Sigmoid colon (tissue), 4 donors: Measurements from ENCODE around the gene ITPK1.

Experiments used
- EP300 ChIP-seq, 4 donors: sonication (generic); formaldehyde crosslinking; IDR thresholded peaks; one replicate each; pipeline ENCODE4 v1.6.1; 2017; ENCODE audit warnings: antibody characterized with exemption in 4 of 4
- POLR2AphosphoS5 ChIP-seq, 4 donors: sonication (generic); formaldehyde crosslinking; IDR thresholded peaks; one replicate each; pipeline ENCODE4 v1.6.1; 2017; ENCODE audit warnings: antibody characterized with exemption in 4 of 4
- TF ChIP-seq, protein P1 (sequence below), 4 experiments: fragments of 450-650 bp in 3 of 4; fragments of 200-600 bp in 1 of 4; IDR thresholded peaks; one replicate each; pipeline ENCODE4 v1.5.1; 2016 to 2019; ENCODE audit warnings: antibody characterized with exemption in 4 of 4, mild to moderate bottlenecking in 3 of 4, moderate library complexity in 2 of 4

DNA sequence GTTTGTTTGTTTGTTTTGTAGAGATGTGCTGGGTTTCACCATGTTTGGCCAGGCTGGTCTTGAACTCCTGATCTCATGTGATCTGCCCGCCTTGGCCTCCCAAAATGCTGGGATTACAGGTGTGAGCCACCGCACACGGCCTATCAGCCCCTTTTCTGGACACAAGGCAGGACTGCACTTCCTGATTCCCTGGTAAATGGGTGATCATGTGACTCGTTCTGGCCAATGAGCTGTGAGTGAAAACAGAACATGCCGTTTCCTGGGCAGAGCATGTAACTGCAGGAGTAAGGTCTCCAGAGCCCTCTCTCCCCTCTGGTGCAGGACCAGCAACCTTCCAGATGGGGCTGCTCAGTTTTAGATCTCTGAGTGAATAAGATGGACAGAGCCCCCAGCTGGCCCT lies 92.7 kb downstream of the ITPK1 start:
- TF ChIP-seq, protein P1, sequence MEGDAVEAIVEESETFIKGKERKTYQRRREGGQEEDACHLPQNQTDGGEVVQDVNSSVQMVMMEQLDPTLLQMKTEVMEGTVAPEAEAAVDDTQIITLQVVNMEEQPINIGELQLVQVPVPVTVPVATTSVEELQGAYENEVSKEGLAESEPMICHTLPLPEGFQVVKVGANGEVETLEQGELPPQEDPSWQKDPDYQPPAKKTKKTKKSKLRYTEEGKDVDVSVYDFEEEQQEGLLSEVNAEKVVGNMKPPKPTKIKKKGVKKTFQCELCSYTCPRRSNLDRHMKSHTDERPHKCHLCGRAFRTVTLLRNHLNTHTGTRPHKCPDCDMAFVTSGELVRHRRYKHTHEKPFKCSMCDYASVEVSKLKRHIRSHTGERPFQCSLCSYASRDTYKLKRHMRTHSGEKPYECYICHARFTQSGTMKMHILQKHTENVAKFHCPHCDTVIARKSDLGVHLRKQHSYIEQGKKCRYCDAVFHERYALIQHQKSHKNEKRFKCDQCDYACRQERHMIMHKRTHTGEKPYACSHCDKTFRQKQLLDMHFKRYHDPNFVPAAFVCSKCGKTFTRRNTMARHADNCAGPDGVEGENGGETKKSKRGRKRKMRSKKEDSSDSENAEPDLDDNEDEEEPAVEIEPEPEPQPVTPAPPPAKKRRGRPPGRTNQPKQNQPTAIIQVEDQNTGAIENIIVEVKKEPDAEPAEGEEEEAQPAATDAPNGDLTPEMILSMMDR (IDR thresholded peaks at IDR 0.05): no peak
- TF ChIP-seq POLR2AphosphoS5 (IDR thresholded peaks at IDR 0.05) (no peak), EP300 (IDR thresholded peaks at IDR 0.05) (no peak)
